Mucosa of stomach (tissue), 1 donor: ENCODE results near the gene SLC8A3.

Experiments used
- H3K27me3 ChIP-seq: one replicate; pipeline ENCODE4 v1.7.0; 2013; ENCODE audit warnings: mild to moderate bottlenecking, low read length; ENCODE audit not compliant: control insufficient read depth, insufficient read depth
- H3K36me3 ChIP-seq: one replicate; pipeline ENCODE4 v1.7.0; 2013; ENCODE audit warnings: low read length; ENCODE audit not compliant: control insufficient read depth, insufficient read depth
- H3K4me1 ChIP-seq: one replicate; pipeline ENCODE4 v1.7.0; 2013; ENCODE audit warnings: mild to moderate bottlenecking, low read length; ENCODE audit not compliant: control insufficient read depth, insufficient read depth
- H3K4me3 ChIP-seq: one replicate; pipeline ENCODE4 v1.7.0; 2013; ENCODE audit warnings: low read length
- H3K9ac ChIP-seq: one replicate; pipeline ENCODE4 v1.7.0; 2013; ENCODE audit warnings: mild to moderate bottlenecking, low read length, moderate library complexity
- H3K9me3 ChIP-seq: one replicate; pipeline ENCODE4 v1.7.0; 2013; ENCODE audit warnings: mild to moderate bottlenecking, low read length, moderate library complexity; ENCODE audit not compliant: control insufficient read depth
- donor health status: Pancreatic carcinoma.

The SLC8A3 gene

GRCh38 chr14:70139384-70139783 lies 49.4 kb downstream of the SLC8A3 start:
- no peak overlapping the region for H3K9ac ChIP-seq
- no peaks in the 10 kb centered on the region for H3K4me1 ChIP-seq
- H3K36me3 ChIP-seq, result no peaks in the 10 kb centered on the region
- H3K4me3 ChIP-seq, result no peak overlapping the region
- no peaks in the 10 kb centered on the region for H3K9me3 ChIP-seq
- H3K27me3 ChIP-seq, result no peaks in the 10 kb centered on the region

- no peaks in the 10 kb centered on the region for H3K9me3 ChIP-seq
- H3K36me3 ChIP-seq, result no peaks in the 10 kb centered on the region
- no peak overlapping the region for H3K9ac ChIP-seq
- no peak overlapping the region for H3K4me3 ChIP-seq
- no peaks in the 10 kb centered on the region for H3K4me1 ChIP-seq
- H3K27me3 ChIP-seq, result no peaks in the 10 kb centered on the region
These were observed 51.0 kb downstream of the SLC8A3 start for GRCh38 chr14:70137788-70138187.

GRCh38 chr14:70133461-70133860 lies 55.3 kb downstream of the SLC8A3 start:
- no peak overlapping the region for H3K9ac ChIP-seq
- H3K4me1 ChIP-seq, result no peaks in the 10 kb centered on the region
- H3K27me3 ChIP-seq, result no peaks in the 10 kb centered on the region
- no peaks in the 10 kb centered on the region for H3K9me3 ChIP-seq
- H3K36me3 ChIP-seq, result no peaks in the 10 kb centered on the region
- H3K4me3 ChIP-seq, result no peak overlapping the region

GRCh38 chr14:70130482-70130881 lies 58.3 kb downstream of the SLC8A3 start:
- Histone ChIP-seq H3K9me3 (no peaks in the 10 kb centered on the region), H3K4me1 (no peaks in the 10 kb centered on the region), H3K9ac (no peak overlapping the region), H3K36me3 (no peaks in the 10 kb centered on the region), H3K4me3 (no peak overlapping the region), H3K27me3 (no peaks in the 10 kb centered on the region)

GRCh38 chr14:70127186-70127585 lies 61.6 kb downstream of the SLC8A3 start:
- Histone ChIP-seq H3K36me3 (no peaks in the 10 kb centered on the region), H3K9me3 (no peaks in the 10 kb centered on the region), H3K4me1 (no peaks in the 10 kb centered on the region), H3K27me3 (no peaks in the 10 kb centered on the region), H3K4me3 (no peak overlapping the region), H3K9ac (no peak overlapping the region)

- Histone ChIP-seq H3K27me3 (peaks cover 2% of the 10 kb centered on the region), H3K36me3 (no peaks in the 10 kb centered on the region), H3K4me3 (no peak overlapping the region), H3K4me1 (no peaks in the 10 kb centered on the region), H3K9me3 (no peaks in the 10 kb centered on the region), H3K9ac (no peak overlapping the region)
These were observed 65.0 kb downstream of the SLC8A3 start for GRCh38 chr14:70123796-70124195.

GRCh38 chr14:70121521-70121920 lies 67.2 kb downstream of the SLC8A3 start:
- Histone ChIP-seq H3K36me3 (no peaks in the 10 kb centered on the region), H3K4me1 (no peaks in the 10 kb centered on the region), H3K9ac (no peak overlapping the region), H3K9me3 (no peaks in the 10 kb centered on the region), H3K27me3 (peaks cover 2% of the 10 kb centered on the region), H3K4me3 (no peak overlapping the region)

- H3K4me1 ChIP-seq, result no peaks in the 10 kb centered on the region
- H3K4me3 ChIP-seq, result no peak overlapping the region
- no peak overlapping the region for H3K9ac ChIP-seq
- no peaks in the 10 kb centered on the region for H3K9me3 ChIP-seq
- peaks cover 2% of the 10 kb centered on the region for H3K27me3 ChIP-seq
- no peaks in the 10 kb centered on the region for H3K36me3 ChIP-seq
These were observed 70.7 kb downstream of the SLC8A3 start for GRCh38 chr14:70118064-70118463.

- no peaks in the 10 kb centered on the region for H3K4me1 ChIP-seq
- no peaks in the 10 kb centered on the region for H3K36me3 ChIP-seq
- H3K9me3 ChIP-seq, result no peaks in the 10 kb centered on the region
- H3K27me3 ChIP-seq, result peaks cover 2% of the 10 kb centered on the region
- no peak overlapping the region for H3K9ac ChIP-seq
- H3K4me3 ChIP-seq, result no peak overlapping the region
These were observed 72.5 kb downstream of the SLC8A3 start for GRCh38 chr14:70116278-70116677.

- no peaks in the 10 kb centered on the region for H3K4me1 ChIP-seq
- no peaks in the 10 kb centered on the region for H3K9me3 ChIP-seq
- H3K36me3 ChIP-seq, result no peaks in the 10 kb centered on the region
- H3K4me3 ChIP-seq, result no peak overlapping the region
- H3K27me3 ChIP-seq, result peaks cover 2% of the 10 kb centered on the region
- H3K9ac ChIP-seq, result no peak overlapping the region
These were observed 74.1 kb downstream of the SLC8A3 start for GRCh38 chr14:70114621-70115156.

GRCh38 chr14:70113211-70113610 lies 75.5 kb downstream of the SLC8A3 start:
- no peak overlapping the region for H3K4me3 ChIP-seq
- no peaks in the 10 kb centered on the region for H3K27me3 ChIP-seq

GRCh38 chr14:70108419-70108818 lies 80.3 kb downstream of the SLC8A3 start:
- Histone ChIP-seq H3K9ac (no peak overlapping the region), H3K27me3 (no peaks in the 10 kb centered on the region), H3K4me1 (no peaks in the 10 kb centered on the region), H3K9me3 (no peaks in the 10 kb centered on the region), H3K4me3 (no peak overlapping the region), H3K36me3 (no peaks in the 10 kb centered on the region)

More at GRCh38 chr14:70113211-70113610, 75.5 kb downstream of the SLC8A3 start:
- Histone ChIP-seq H3K36me3 (no peaks in the 10 kb centered on the region), H3K4me1 (no peaks in the 10 kb centered on the region), H3K9me3 (no peaks in the 10 kb centered on the region), H3K9ac (no peak overlapping the region)

GRCh38 chr14:70107309-70107708 lies 81.4 kb downstream of the SLC8A3 start:
- H3K9ac ChIP-seq, result no peak overlapping the region
- H3K27me3 ChIP-seq, result no peaks in the 10 kb centered on the region
- no peaks in the 10 kb centered on the region for H3K4me1 ChIP-seq
- no peaks in the 10 kb centered on the region for H3K36me3 ChIP-seq
- H3K9me3 ChIP-seq, result no peaks in the 10 kb centered on the region
- no peak overlapping the region for H3K4me3 ChIP-seq
